HG02610 (cell line): ENCODE results near the gene KCNIP4.

Experiments used
- ATAC-seq: cut with Tn5 transposase; IDR thresholded peaks from one replicate; pipeline ENCODE4 v1.9.1; 2021; ENCODE audit warnings: mild to moderate bottlenecking, moderate library complexity; ENCODE audit not compliant: unreplicated experiment

The KCNIP4 gene

DNA sequence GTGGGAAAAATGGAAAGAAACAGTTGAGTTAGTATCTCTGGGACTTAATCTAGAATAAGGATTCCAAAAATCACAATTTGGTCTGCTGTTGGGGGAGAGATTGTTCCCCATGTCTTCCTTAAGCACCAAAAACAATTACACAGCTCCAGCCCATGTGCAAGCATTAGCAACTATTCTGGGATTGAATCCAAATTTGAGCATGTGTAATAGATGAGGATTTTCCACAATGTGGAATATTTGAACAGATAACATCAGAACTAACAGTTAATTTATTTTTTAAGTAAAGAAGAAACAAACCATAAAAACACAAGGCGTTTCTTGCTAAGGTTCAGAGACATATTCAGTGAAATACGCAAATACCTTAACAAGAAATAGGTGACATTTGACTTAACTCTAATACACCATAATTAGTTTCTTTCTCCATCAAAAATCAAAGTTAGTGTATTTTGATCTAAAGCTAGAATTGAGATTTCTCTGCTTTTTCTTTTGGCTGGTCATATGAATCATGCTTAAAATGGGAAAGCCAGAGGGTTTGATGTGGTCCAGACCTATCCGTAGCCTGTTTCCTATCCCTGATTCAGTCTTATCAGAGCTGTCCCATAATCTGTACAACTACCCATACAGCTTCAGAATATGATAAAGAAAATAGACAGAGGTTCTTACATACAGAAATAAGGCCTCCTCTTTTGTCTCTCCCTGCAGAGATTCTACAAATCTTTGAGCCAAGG lies 834.9 kb downstream of the KCNIP4 start:
- no peak for ATAC-seq

DNA sequence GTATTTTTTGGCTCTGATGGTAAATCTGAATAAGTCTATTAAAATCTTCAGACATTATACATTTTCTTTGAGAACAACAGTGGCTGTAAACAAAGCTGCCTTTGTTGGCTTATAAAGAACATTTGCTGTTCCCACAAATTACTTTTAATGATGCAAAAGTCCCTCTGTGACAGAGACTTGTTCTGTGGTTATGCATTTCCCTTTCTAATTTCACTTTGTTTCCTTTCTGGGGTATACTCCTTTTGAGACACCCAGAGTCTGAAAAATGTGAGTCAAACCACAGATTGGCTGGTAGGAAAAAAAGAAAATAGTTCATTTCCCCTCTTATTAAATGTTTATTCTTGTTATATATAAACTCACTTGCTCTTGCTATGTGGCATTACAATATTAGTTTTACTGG lies 845.9 kb downstream of the KCNIP4 start:
- no peak for ATAC-seq

DNA sequence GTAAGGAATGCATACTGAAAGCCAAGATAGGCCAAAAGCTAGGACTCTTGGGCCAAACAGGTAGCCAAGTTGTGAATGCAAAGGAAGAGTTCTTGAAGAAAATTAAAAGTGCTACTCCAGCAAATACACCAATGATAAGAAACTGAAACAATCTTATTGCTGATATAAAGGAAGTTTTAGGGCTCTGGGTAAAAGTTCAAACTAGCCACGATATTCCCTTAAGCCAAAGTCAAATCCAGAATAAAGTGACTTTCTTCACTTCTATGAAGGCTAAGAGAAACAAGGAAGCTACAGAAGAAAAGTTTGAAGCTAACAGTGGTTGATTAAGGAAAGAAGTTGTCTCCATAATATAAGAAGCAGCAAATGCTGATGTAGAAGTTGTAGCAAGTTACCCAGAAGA lies 850.7 kb downstream of the KCNIP4 start:
- no peak for ATAC-seq

DNA sequence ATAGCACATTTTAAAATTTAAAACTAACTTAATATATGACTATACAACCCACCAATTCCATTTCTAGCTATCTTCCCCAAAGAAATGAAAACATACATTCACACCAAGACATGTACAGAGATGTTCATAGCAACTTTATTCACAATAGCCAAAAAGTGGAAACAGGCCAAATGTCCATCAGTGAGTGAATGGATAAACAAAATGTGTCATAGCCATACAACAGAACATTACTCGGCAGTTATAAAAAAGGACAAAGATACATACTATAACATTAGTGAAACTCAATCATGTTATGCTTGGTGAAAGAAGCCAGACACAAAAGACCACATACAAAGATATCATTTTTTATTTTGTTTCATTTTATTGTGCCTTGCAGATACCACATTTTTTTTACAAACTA lies 851.5 kb downstream of the KCNIP4 start:
- ATAC-seq = no peak

DNA sequence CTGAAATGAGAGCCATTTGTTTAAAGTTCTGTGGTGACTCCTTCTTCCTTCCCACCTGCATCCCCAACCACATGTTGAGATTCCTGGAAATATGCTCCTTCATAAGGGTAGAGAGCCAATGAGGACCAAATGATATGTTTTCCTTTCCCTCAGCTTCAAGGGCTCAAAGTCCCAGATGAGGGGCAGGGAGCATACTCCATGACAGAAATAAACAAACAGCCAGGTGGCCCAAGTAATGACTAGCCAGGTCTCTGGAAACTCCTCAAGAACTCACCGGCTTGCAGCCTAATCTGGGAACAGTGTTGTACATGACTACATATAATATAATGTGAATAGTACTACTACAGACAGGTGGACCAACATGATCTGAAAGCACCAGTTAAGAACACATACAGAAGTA lies 856.0 kb downstream of the KCNIP4 start:
- no peak for ATAC-seq

DNA sequence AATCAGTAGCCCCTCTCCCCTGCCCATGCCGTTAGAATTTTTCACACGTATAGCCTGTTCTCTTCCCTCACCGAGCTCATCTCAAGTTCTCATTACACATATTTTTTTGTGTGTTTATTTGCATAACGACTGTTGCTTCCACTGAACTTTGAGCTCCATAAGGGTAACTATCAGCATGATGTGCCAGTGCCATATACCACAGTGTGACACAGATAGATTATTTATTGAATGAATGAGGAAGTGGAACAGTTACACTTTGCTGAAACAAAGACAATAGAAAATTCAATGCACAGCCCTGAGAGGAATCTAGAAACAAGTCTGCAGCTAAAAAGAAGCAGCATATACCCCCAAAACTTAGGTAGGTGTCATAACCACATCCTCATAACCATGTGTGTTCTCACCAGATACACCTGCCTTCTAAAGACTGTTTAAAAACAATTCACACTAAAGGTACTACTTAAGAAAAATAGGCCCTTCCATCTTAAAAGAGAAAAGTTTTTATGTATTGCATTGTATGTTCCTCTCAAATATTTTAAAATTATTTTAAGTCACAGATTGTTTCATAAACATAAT lies 858.4 kb downstream of the KCNIP4 start:
- no peak for ATAC-seq

DNA sequence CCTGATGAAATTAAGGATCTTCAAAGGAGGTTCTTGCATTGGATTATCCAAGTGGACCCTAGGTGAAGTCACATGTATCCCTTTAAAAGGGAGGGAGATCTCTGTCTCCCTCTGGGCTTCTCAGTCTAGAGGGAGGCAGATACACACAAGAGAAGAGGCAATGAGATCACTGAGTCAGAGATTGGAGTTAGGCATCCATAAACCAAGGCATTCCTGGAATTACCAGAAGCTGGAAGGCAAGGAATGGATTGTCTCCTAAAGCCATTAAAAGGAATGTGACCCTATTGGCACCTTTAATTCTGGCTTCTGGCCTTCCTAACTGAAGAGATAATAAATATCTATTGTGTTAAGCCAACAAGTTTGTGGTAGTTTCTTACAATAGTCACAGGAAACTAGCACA lies 865.2 kb downstream of the KCNIP4 start:
- ATAC-seq = no peak

DNA sequence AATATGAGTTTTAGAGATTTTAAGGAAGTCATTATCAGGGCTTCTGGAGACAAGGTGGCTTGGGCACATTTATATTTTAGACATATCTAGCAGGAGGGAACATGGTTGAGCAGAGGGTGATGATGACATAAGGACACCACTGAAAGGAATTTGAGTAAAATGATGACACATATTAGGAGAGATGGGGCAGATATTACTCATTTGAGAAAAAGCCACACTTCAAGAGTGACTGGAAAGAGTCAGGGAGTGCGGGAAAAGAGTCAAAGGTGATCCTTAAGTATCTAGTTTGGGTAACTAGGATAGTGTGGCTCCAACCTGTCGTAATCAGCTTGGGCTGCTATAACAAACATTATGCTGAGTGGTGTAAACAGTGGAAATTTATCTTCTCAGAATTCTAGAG lies 870.6 kb downstream of the KCNIP4 start:
- no peak for ATAC-seq

DNA sequence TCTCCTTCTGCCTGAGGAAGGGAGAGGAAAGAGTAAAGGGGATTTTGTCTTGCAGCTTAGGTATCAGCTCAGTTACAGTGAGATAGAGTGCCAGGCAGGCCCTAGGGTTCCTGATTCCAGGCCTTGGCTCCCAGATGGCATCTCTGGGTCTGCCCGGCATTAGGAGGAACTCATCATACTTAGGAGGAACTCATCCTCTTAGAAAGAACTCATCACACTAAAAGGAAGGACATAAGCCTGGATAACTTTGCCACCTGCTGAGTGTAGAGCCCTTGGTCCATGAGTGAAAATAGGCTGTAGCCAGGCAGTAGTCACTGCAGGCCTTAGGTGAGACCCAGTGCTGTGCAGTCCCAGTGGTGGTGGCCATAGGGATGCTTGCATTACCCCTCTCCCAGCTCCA lies 881.2 kb downstream of the KCNIP4 start:
- no peak for ATAC-seq

DNA sequence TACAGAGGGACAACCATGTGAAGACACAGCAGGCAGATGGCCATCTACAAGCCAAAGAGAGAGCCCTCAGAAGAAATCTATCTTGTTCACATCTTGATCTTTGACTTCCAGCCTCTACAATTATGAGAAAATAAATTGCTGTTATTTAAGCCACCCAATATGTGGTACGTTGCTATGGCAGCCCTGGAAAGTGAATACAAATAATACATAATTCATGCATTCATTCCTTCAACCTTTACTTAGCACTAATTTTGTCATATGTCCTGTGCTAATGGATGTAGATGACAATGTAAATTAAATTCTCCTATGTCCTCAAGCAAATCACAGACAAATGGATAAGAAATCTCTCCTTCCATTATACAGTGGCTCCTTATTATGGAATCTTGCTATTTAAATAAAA lies 886.7 kb downstream of the KCNIP4 start:
- ATAC-seq = no peak

DNA sequence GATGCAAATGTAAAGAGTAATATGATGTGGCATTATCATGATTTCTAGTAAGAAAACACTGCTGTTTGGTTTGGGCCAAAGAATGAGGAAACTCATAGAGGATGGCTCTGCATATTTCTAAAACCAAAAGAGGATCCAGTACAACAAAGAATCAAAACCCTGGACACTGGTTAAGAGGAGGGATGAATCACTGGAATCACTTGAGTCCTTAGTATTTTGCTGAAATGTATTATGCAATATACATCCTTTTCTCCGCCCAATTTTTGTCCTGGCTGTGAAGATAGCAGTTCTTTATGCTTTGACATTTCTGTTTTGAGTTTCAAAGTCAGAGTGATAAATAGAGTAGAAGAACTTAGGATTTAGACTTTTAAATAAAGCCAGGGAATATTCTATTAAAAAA lies 902.4 kb downstream of the KCNIP4 start:
- no peak for ATAC-seq

DNA sequence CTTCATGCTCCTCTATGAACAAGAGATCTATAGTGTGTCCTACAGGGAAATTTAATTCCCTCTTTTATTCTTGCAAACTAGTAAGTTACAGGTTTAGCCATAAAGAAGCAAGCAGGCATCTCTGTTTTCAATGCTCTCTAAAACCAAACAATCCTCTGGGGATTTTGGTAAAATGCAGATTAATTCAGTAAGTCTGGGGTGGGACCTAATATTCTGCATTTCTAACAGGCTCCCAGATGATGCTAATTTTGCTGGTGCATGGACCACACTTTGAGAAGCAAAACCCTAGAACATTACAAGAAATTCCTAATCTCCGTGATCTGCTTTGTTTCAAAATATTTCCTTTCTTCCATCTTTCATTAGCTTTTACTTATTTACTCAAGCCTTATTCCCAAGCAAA lies 903.5 kb downstream of the KCNIP4 start:
- ATAC-seq = no peak

DNA sequence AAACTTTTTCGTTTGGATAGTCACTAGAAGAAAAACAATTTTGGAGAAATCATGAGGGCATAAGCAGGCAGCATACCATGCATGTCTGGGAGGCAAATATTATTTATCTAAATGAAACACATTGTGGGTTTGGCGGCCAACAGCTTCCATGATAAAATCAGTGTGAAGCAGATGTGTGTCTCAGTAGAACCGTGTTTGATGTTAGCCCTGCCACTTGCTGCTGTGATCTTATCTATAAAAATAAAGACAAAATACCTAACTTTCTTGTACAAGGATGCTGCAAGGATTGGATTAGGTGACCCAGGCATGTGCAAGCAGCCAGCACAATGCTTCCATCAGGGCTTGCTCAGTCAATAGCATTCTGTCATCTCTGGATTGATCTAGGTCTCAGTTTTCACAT lies 906.9 kb downstream of the KCNIP4 start:
- ATAC-seq = no peak

DNA sequence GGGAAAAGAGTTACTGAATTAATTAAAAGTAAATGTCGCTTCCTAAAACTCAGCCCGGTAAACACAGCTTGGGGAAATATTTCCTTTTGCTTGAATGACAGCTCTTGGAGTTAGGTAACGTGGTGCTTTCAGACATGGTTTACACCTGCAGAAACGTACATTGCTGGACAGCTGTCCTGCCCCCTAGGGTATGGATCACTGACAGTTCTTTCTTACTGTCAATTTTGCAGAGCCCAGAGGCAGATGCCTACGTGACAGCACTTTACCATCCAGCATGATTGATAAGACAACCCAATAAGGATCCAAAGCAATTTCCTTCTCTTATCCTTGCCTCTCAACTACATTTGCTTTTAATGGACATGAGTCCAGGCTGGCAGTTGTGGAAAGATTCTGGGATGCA lies 913.8 kb downstream of the KCNIP4 start:
- no peak for ATAC-seq

DNA sequence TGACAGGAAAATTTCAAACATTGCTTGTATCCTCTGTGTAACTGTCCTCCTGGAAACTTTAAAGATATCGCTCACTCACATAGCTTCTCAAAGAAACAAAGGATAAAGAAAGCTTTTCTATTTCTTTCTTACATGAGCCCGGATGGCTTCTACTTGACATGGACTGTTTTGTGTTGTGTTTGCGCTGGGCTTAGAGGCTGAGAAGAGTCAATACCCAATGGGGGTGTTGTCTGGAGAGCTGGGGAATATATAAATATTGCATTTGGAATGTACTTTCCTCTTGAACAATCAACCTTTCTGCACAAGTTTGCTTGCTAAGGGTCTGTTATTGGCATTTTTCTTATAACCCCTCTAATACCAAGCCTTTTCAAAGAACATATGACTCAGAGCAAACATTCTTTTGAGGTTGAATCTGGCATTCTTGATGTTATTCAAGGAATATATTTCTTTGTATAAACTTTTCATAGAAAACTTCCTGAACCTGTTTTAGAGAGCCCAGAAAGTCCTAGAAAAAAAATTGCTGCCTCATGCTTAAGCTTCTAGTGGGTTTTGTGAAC lies 916.4 kb downstream of the KCNIP4 start:
- ATAC-seq = no peak

DNA sequence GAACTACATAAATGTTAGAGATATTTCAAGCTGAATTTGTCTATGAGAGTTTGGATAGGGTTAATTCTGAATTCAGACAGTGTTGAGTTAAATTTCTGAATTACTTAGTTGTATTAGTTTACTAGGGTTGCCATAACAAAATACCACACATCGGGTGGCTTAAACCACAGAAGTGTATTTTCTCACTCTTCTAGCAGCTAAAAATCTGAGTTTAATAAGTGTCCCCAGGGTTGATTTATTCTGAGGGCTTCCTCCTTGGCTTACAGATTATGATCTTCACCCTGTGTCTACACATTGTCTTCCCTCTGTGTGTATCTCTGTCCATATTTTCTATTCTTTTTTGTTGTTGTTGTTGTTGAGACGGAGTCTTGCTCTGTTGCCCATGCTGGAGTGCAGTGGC lies 929.8 kb downstream of the KCNIP4 start:
- ATAC-seq = no peak

DNA sequence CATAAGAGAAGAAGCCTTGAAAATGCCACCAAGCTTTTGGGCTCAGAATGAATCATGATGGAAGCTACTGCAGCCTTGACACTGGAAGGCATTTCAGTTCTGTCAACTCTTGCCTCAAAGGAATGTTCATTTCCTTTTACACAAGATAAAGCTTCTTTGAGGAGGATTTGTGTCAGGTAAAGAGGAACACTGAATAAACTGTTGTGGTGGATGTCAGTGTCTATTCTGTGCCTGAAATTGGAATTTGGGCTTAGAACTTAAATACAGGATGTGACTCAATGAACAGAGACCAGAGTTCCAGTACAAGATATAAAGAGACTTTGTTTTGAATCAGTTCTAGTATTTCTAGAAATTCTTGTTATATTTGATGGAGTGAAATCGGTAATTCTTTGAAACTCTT lies 935.1 kb downstream of the KCNIP4 start:
- ATAC-seq = no peak

DNA sequence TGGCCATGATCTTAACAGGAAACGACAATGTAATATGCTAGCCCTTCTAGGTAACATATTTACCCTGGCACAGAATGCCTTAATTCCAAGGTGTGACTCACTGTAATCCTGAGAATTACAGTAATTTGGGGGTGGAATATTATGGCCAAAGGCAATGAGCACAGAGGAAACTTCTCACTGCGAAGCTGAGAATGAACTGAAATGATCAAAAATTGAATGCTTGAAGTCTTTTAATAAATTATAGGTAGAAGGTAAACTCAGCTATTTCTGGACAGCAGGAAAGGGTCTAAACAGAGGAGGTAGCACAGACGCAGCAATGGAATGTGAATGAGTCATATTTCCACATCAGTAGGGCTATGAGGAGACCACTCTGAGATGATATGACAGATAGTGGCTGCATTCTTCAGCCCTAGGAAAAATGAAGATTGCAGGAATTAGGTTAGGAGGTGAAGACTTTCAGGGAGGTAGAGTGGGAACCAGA lies 935.7 kb downstream of the KCNIP4 start:
- ATAC-seq = no peak

DNA sequence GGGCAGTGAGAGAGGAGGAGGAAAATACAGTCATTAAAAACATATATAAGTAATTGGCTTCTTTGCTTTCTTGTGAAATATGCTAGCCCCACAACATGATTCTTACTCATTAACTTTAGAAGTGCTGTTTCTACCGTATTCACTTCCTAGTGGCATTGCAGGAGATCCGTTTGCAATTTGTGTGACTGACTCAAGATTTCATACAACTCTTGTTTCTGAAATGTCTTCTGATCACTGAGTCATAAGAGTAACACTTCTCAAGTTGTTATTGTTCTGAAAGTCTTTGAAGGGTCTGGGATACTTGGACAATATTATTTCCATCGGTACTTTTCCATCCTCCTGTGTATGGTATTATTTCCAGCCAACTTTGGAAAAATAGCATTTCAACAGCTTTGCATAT lies 937.5 kb downstream of the KCNIP4 start:
- no peak for ATAC-seq

DNA sequence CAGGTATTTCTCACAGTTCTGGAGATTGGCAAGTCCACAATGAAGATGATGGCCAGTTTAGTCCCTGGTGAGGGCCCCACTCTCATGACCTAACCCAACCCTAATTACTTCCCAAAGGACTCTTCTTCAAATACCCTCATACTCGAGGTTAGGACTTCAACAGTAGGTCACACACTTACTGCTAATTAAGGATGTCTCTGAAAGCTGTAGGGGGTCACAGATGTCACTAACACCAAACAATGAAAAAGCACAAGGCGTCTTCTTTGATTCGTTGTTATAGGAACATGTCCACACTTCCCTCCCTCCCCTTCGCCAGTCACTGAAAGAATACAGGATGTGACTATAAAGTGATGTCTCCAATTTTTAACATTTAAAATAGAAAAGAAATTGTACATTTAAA lies 938.6 kb downstream of the KCNIP4 start:
- ATAC-seq = no peak

DNA sequence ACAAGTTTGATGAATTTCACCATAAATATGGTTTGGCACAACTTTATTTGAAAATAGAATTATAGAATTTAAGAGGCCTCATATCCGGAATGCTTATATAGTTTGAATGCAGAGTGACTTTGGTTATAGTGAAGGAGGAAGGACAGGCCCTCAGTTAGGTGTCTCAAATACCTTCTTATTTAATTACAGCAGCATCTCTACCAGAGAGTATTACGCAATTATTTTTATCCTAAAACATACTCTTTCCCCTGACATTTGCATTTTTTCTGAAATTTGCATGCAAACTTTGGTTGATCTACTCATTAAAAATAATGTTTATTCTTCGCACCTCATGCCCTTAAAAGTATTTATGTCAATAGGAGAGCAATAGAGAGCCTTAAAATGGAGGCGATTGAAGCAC lies 942.9 kb downstream of the KCNIP4 start:
- ATAC-seq = no peak

DNA sequence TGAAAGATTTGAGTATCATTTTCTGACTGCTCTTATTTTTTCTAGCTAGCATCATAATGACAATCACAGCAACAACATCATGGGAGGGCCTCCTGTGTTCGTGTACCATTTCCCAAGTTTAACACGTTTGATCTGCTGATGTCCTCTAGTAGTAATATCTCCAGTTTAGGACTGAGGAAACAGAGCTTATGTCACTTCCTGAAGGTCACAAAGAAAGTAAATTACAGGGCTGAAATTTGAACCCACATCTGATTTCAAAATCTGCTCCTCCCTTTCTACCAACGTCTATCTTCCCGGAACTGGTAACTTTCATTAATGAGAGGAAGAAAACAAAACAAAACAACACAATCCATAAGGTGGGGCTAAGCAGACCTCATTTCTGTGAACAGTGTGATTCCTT lies 945.6 kb downstream of the KCNIP4 start:
- ATAC-seq = no peak

DNA sequence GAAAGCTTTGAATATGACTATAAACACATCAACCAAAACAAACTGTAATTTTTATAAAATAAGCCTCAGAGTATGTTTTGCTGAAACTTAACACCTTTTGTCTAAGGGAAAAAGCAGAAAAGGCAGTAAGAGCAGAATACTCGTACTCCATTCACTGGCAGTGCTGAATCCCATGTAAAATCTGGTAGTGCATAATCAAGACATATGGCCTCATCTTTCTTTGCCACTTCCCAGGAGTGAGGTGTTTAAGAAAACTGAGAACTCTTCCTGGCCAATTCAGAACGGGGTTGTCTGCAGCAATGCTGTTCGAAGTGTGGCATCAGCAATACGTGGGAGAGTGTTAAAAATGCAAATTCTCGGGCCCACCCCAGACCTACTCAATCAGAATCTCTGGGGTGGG lies 946.3 kb downstream of the KCNIP4 start:
- ATAC-seq = no peak
